ENCODE data around the gene FSD1. TPM values are rescaled to one million over a fixed set of nuclear protein-coding genes. Genes with fewer than 3 reads are reported as not detected.

FSD1 gene
- total RNA-seq, 4 donors from 2014 or later = not detected

- Histone ChIP-seq H3K4me3 (replicated peaks in 1 of 3) (no peak overlapping the region), H3K36me3 (peaks cover 11 to 14% of the 10 kb centered on the region in 2 donors), H3K27ac (peak overlapping the region; percentile 63 to 76 (median 73)), H3K4me1 (peaks cover 59 to 67% of the 10 kb centered on the region in 2 donors), H3K27me3 (no peaks in the 10 kb centered on the region), H3K9me3 (no peaks in the 10 kb centered on the region)
- intact Hi-C loops (cut with DNase I) = no loop called here
- WGBS, 2 donors = 7 to 23% methylated on average over 8 to 20 of the region's 25 CpGs
- DNase-seq = peak; percentile 89
- peak in 1 of 2 donors; percentile 42 for TF ChIP-seq POLR2A (IDR thresholded peaks at IDR 0.05)
- TF ChIP-seq CTCF (IDR thresholded peaks at IDR 0.05) = peak in 1 of 6 experiments; percentile 5
These were observed 64.9 kb downstream of the FSD1 start for GRCh38 chr19:4369109-4369887.

- WGBS, 2 donors = 54% methylated on average over 15 of the region's 21 CpGs; no CpG with 5 or more reads in 1 of the 2 donors
- H3K4me1 ChIP-seq = peaks cover 65 to 73% of the 10 kb centered on the region in 2 donors
- DNase-seq = peak in 1 of 2 donors; percentile 29
- H3K27me3 ChIP-seq = no peaks in the 10 kb centered on the region
- H3K27ac ChIP-seq = peak overlapping the region; percentile 63 to 76 (median 73)
- intact Hi-C loops (cut with DNase I) = no loop called here
- H3K36me3 ChIP-seq = peaks cover 11 to 14% of the 10 kb centered on the region in 2 donors
- TF ChIP-seq POLR2A (IDR thresholded peaks at IDR 0.05) (no peak), CTCF (IDR thresholded peaks at IDR 0.05) (peak in 1 of 6 experiments; percentile 1)
- no peaks in the 10 kb centered on the region for H3K9me3 ChIP-seq
- H3K4me3 ChIP-seq (replicated peaks in 1 of 3) = no peak overlapping the region
These were observed 65.5 kb downstream of the FSD1 start for GRCh38 chr19:4369888-4370260.

GRCh38 chr19:4370418-4371041 lies 66.1 kb downstream of the FSD1 start:
- Histone ChIP-seq H3K4me1 (peaks cover 71 to 80% of the 10 kb centered on the region in 2 donors), H3K4me3 (replicated peaks in 1 of 3) (no peak overlapping the region), H3K9me3 (no peaks in the 10 kb centered on the region), H3K27ac (peak overlapping the region; percentile 22 to 87 (median 29)), H3K27me3 (no peaks in the 10 kb centered on the region), H3K36me3 (peaks cover 5 to 8% of the 10 kb centered on the region in 2 donors)
- WGBS, 2 donors = 94 to 100% methylated on average over 4 to 7 of the region's 15 CpGs
- DNase-seq = no peak
- TF ChIP-seq CTCF (IDR thresholded peaks at IDR 0.05) = no peak
- no peak for TF ChIP-seq POLR2A (IDR thresholded peaks at IDR 0.05)
- intact Hi-C loops (cut with DNase I) = no loop called here

- peak; percentile 61 to 69 for DNase-seq
- WGBS, 2 donors = 73 to 74% methylated on average over 29 to 31 of the region's 31 CpGs
- Histone ChIP-seq H3K36me3 (no peaks in the 10 kb centered on the region), H3K9me3 (no peaks in the 10 kb centered on the region), H3K27ac (peak overlapping the region; percentile 22 to 87 (median 29)), H3K4me3 (replicated peaks in 1 of 3) (no peak overlapping the region), H3K4me1 (peaks cover 78 to 90% of the 10 kb centered on the region in 2 donors), H3K27me3 (no peaks in the 10 kb centered on the region)
- intact Hi-C loops (cut with DNase I) = no loop called here
- no peak for TF ChIP-seq CTCF (IDR thresholded peaks at IDR 0.05)
- no peak for TF ChIP-seq POLR2A (IDR thresholded peaks at IDR 0.05)
These were observed 67.1 kb downstream of the FSD1 start for GRCh38 chr19:4371247-4372164.

Measured in thyroid gland (tissue), 4 donors.